ENCODE results near the gene C2orf92.

- no peak for TF ChIP-seq FOXM1 (IDR thresholded peaks at IDR 0.05; ENCODE audit: borderline replicate concordance)
- TF ChIP-seq ELF4 (IDR thresholded peaks at IDR 0.05), result no peak
- no peak for TF ChIP-seq L3MBTL2 (conservative IDR thresholded peaks at IDR 0.05)
- no peak for TF ChIP-seq ARNT (IDR thresholded peaks at IDR 0.05)
- TF ChIP-seq CTBP1 (IDR thresholded peaks at IDR 0.05; ENCODE audit: borderline replicate concordance), result no peak
- TF ChIP-seq TARDBP (IDR thresholded peaks at IDR 0.05), result no peak
- TF ChIP-seq FOXK2 (IDR thresholded peaks at IDR 0.05), result no peak
- no peak for TF ChIP-seq HDGF (IDR thresholded peaks at IDR 0.05; ENCODE audit: borderline replicate concordance)
- TF ChIP-seq SP1 (IDR thresholded peaks at IDR 0.05), result no peak
- TF ChIP-seq PKNOX1 (IDR thresholded peaks at IDR 0.05), result no peak
Observed at GRCh38 chr2:97715951-97716694, 46.6 kb downstream of the C2orf92 start.

All from HEK293T (cell line).